GM12875 (cell line): Measurements from ENCODE around the gene AMBRA1.

Experiments used
- H3K4me3 ChIP-seq: one replicate; pipeline ENCODE4 v1.5.1; 2011; ENCODE audit warnings: low read depth, low read length, control low read depth
- CTCF ChIP-seq: IDR thresholded peaks from 2 replicates; pipeline ENCODE4 v1.5.1; 2011; ENCODE audit warnings: low read depth, mild to moderate bottlenecking, control low read depth, inconsistent platforms, low read length, moderate library complexity, borderline replicate concordance; ENCODE audit not compliant: insufficient read depth

AMBRA1 gene

DNA sequence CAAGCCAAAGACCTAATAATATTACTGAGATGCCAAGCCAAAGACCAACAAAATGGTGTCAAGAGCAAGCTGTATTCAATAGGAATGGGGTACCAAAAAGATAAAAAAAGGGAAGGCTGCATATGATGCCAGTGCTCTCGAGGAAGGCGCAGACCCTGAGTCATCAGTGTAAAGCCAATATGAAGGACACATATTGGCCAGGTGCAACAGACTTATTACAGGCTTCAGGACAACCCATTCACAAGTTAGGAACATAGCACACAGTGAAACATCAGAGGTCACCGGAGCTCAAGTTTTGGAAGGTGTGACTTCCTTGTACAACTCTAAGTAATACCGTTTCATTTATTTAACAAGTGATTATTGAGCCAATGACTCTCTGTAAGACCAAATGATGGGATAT, 58.1 kb downstream of the AMBRA1 start:
- no peak for TF ChIP-seq CTCF
- H3K4me3 ChIP-seq, result no peak overlapping the region

- TF ChIP-seq CTCF, result no peak
- H3K4me3 ChIP-seq, result no peak overlapping the region
Observed at GRCh38 chr11:46534711-46535110, 59.1 kb downstream of the AMBRA1 start.

DNA sequence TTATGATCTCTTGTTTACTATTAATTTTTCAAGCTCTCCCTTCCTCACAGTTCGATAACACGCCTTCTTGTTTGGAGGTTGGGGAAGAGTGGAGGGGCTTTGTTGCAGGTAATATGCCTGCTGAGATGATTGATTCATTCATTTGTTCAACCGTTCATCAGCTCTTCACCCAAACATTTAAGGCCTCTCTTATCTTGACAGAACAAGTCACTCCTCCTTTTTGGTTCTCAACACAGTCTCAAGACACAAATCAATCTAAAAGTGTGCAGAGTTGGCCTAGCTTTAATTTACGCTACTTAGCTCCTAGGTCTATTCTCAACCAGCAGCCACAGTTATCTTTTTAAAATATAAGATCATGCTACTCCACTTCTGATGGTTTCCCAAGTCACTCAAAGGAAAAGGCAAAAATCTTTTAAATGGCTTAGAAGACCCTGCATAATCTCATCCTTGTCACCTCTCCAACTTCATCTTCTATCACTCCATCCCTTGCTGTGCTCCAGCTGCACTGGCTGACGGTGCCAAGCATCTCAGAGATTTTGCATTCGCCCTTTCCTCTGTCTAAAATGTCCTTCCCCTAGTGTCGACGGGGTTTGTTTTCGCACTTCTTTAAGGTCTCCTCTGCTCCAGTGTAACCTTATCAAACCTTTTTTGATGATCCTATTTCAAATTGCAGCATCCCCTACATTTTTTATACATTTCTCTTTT, 60.3 kb downstream of the AMBRA1 start:
- H3K4me3 ChIP-seq, result no peak overlapping the region
- no peak for TF ChIP-seq CTCF

DNA sequence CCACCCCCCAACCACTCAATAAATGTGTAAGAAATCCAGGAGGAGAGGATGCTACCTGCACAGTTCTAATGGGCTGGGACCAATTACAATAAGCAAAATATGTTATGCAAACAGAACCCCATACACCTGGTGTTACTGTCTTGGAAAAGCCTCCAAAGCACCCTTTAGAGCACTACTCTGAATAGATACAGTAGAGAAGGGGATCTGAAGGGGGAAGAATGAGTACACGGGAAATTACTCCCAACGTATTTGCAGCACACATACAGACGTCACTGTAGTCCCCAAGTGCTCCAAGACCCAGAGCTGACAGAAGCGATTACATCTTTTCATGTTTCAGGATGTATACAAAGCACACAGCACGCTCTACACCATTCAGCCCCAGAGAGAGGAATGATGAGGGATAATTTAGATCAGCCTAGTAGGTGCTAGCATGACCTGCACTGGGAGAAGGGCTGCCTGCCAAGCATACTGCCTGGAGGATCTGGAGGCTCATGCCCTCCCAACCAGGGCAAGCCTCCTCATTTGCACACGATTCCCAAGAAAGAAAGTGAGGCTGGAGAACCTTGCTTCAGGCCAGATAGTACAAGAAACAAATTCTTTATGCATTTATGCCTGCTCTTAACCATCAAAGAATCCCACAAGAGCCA, 63.8 kb downstream of the AMBRA1 start:
- TF ChIP-seq CTCF, result no peak
- H3K4me3 ChIP-seq, result no peak overlapping the region

DNA sequence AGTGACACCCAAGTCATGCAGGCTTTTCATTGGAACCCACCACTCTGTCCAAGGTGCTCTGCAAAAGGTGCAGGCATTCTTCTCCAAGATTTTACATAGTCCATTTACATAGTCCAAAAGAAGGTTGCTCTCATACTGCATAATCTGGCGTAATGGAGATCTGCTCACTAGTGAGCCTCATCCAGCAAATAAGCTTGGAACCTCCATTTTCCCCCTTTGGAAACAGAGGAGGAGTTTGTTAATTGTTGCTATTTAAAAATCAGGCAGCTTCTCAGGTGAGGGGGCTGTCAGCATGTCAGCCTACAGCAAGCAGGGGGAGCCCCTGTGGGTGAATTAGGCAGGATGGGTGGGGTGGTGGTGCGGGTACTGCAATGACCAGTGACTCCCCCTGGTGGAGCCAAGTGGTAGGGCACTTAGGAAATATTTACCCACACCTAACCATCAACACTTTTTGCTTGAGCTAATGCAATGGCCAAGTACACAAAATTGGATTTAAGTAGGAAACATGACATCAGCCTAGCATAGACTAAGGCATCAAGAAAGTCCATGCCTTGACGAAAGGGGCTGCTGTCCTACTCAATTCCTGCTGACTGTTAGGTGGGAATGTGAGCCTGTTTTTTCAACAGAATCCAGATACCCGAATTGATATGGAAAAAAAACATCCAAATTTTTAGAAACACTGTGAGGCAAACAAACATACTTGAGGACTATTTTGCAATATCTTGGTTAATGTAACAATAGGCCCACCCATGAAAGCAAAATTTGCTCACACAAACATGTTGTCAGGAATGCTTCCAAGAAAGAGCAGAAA, 64.5 kb downstream of the AMBRA1 start:
- no peak overlapping the region for H3K4me3 ChIP-seq
- peak; percentile 93 for TF ChIP-seq CTCF

- no peak for TF ChIP-seq CTCF
- H3K4me3 ChIP-seq, result no peak overlapping the region
Observed at GRCh38 chr11:46528445-46529094, 65.3 kb downstream of the AMBRA1 start.
